ENCODE results near the gene AQP10. TPM values are rescaled to one million over a fixed set of nuclear protein-coding genes. Genes with fewer than 3 reads are reported as not detected.
"Not testable (repeated sequence)": the region's sequence is repeated elsewhere in the genome, so short reads cannot be mapped to it uniquely, and the experiment has no call there.

The AQP10 gene
- total RNA-seq, 1 donor from 2014 or later: not detected

GRCh38 chr1:154344977-154345837 is 24.3 kb downstream of the AQP10 start:
- DNase-seq (ENCODE audit: low read depth in 2 of 2): peak in 1 of 2 donors; percentile 51

GRCh38 chr1:154346276-154346917 is 25.5 kb downstream of the AQP10 start:
- DNase-seq (ENCODE audit: low read depth in 2 of 2): no peak

GRCh38 chr1:154347961-154348360 is 27.1 kb downstream of the AQP10 start:
- DNase-seq (ENCODE audit: low read depth in 2 of 2): no peak

- no peak for DNase-seq (ENCODE audit: low read depth in 2 of 2)
These were observed 27.7 kb downstream of the AQP10 start for GRCh38 chr1:154348429-154349076.

GRCh38 chr1:154349121-154349520 is 28.2 kb downstream of the AQP10 start:
- DNase-seq (ENCODE audit: low read depth in 2 of 2): no peak

GRCh38 chr1:154350383-154350782 is 29.5 kb downstream of the AQP10 start:
- DNase-seq (ENCODE audit: low read depth in 2 of 2): no peak

- DNase-seq (ENCODE audit: low read depth in 2 of 2): no peak
These were observed 30.6 kb downstream of the AQP10 start for GRCh38 chr1:154351363-154352068.

- DNase-seq (ENCODE audit: low read depth in 2 of 2): no peak
These were observed 31.3 kb downstream of the AQP10 start for GRCh38 chr1:154352245-154352580.

GRCh38 chr1:154352581-154353459 is 31.9 kb downstream of the AQP10 start:
- peak in 1 of 2 donors; percentile 37 for DNase-seq (ENCODE audit: low read depth in 2 of 2)

- DNase-seq (ENCODE audit: low read depth in 2 of 2): peak in 1 of 2 donors; percentile 52
These were observed 32.6 kb downstream of the AQP10 start for GRCh38 chr1:154353460-154353904.

GRCh38 chr1:154353966-154354365 is 33.1 kb downstream of the AQP10 start:
- DNase-seq (ENCODE audit: low read depth in 2 of 2): no peak

GRCh38 chr1:154358519-154358918 is 37.6 kb downstream of the AQP10 start:
- DNase-seq (ENCODE audit: low read depth in 2 of 2): no peak

GRCh38 chr1:154360288-154360687 is 39.4 kb downstream of the AQP10 start:
- DNase-seq (ENCODE audit: low read depth in 2 of 2): no peak

GRCh38 chr1:154360881-154361280 is 40.0 kb downstream of the AQP10 start:
- not testable (repeated sequence) for DNase-seq (ENCODE audit: low read depth in 2 of 2)

- no peak for DNase-seq (ENCODE audit: low read depth in 2 of 2)
These were observed 40.5 kb downstream of the AQP10 start for GRCh38 chr1:154361357-154361756.

GRCh38 chr1:154371436-154371835 is 50.5 kb downstream of the AQP10 start:
- no peak for DNase-seq (ENCODE audit: low read depth in 2 of 2)

- DNase-seq (ENCODE audit: low read depth in 2 of 2): not testable (repeated sequence)
These were observed 53.0 kb downstream of the AQP10 start for GRCh38 chr1:154373777-154374357.

Data from dermis microvascular lymphatic vessel endothelial cell (primary cell).